Keratinocyte (primary cell): ENCODE data around the gene BORCS5. TPM values are rescaled to one million over a fixed set of nuclear protein-coding genes. Genes with fewer than 3 reads are reported as not detected.
"Not testable (repeated sequence)": the region's sequence is repeated elsewhere in the genome, so short reads cannot be mapped to it uniquely, and the experiment has no call there.

ENCODE experiments used
- DNase-seq: peaks from one replicate; pipeline ENCODE4 v3.0.0-alpha.2; 2011; ENCODE audit warnings: low read depth, missing footprints, low spot score
- FAIRE-seq: peaks from 2 replicates; lab custom pipeline; 2011; peaks lifted over from hg19 to GRCh38; lab: Jason Lieb, UNC
- H2AFZ ChIP-seq: 2 replicates; pipeline ENCODE4 v1.6.0; 2012; ENCODE audit warnings: low read length, control low read depth, inconsistent platforms; ENCODE audit not compliant: control insufficient read depth
- H3K27ac ChIP-seq: 2 replicates; pipeline ENCODE4 v1.5.1; 2011; ENCODE audit warnings: low read length; ENCODE audit not compliant: control insufficient read depth, insufficient read depth
- H3K27me3 ChIP-seq: 3 replicates; pipeline ENCODE4 v1.6.0; 2011; ENCODE audit warnings: low read length; ENCODE audit not compliant: control insufficient read depth, insufficient read depth; ENCODE audit errors: extremely low read depth
- H3K36me3 ChIP-seq, 2 experiments: 2 replicates in 1 of 2; 3 replicates in 1 of 2; pipeline ENCODE4 v1.5.1; 2011; ENCODE audit warnings: low read length in 2 of 2, mild to moderate bottlenecking in 1 of 2; ENCODE audit not compliant: control insufficient read depth in 2 of 2, insufficient read depth in 2 of 2; ENCODE audit errors: extremely low read depth in 1 of 2
- H3K4me1 ChIP-seq: 3 replicates; pipeline ENCODE4 v1.5.1; 2011; ENCODE audit warnings: low read length; ENCODE audit not compliant: control insufficient read depth, insufficient read depth; ENCODE audit errors: extremely low read depth
- H3K4me2 ChIP-seq: 3 replicates; pipeline ENCODE4 v1.6.0; 2011; ENCODE audit warnings: low read depth, low read length; ENCODE audit not compliant: control insufficient read depth, insufficient read depth; ENCODE audit errors: extremely low read depth
- H3K4me3 ChIP-seq, 3 experiments: fragments of 200-600 bp in 1 of 3; sonication (generic) in 1 of 3; 2 replicates in 2 of 3; 3 replicates in 1 of 3; pipeline ENCODE4 v1.5.1; 2011 to 2016; ENCODE audit warnings: low read length in 3 of 3, mild to moderate bottlenecking in 3 of 3, control low read depth in 2 of 3, inconsistent platforms in 1 of 3, low read depth in 1 of 3, mixed read lengths in 1 of 3, mixed run types in 1 of 3, moderate library complexity in 1 of 3; ENCODE audit not compliant: control insufficient read depth in 2 of 3, insufficient read depth in 2 of 3; ENCODE audit errors: extremely low read depth in 1 of 3
- H3K79me2 ChIP-seq: 2 replicates; pipeline ENCODE4 v1.6.0; 2012; ENCODE audit warnings: low read length; ENCODE audit not compliant: control insufficient read depth, insufficient read depth
- H3K9ac ChIP-seq: 3 replicates; pipeline ENCODE4 v1.6.0; 2011; ENCODE audit warnings: low read length; ENCODE audit not compliant: control insufficient read depth, insufficient read depth; ENCODE audit errors: extremely low read depth
- H3K9me1 ChIP-seq: 3 replicates; pipeline ENCODE4 v1.6.0; 2011; ENCODE audit warnings: low read length; ENCODE audit not compliant: control insufficient read depth, insufficient read depth; ENCODE audit errors: extremely low read depth
- H3K9me3 ChIP-seq: 2 replicates; pipeline ENCODE4 v1.5.1; 2012; ENCODE audit warnings: low read depth, low read length; ENCODE audit not compliant: control insufficient read depth
- H4K20me1 ChIP-seq: 3 replicates; pipeline ENCODE4 v1.6.0; 2011; ENCODE audit warnings: low read length; ENCODE audit not compliant: control insufficient read depth, insufficient read depth; ENCODE audit errors: extremely low read depth
- EZH2 ChIP-seq: IDR thresholded peaks from one replicate; pipeline ENCODE4 v1.6.1; 2012; ENCODE audit warnings: inconsistent platforms, mild to moderate bottlenecking, low read length, moderate library complexity
- dilution Hi-C: fragments of 300-500 bp; cut with MboI; formaldehyde crosslinking; loops from one replicate; pipeline ENCODE4 v1.7.0; 2020; ENCODE audit warnings: low sequenced_read_pairs; ENCODE audit not compliant: extremely low pct_ligation_motif_present
- polyA minus RNA-seq, 3 experiments: library from RNA; depleted of rRNA, polyadenylated mRNA; stranded (reverse); fragments of >200 nt; gene quantifications; 1 replicate in 1 of 3; 2 replicates in 1 of 3; 3 replicates in 1 of 3; pipeline ENCODE4 v1.2.3, GENCODE V29; 2011
- polyA plus RNA-seq, 5 experiments: library from polyadenylated mRNA; depleted of rRNA in 3 of 5; stranded (reverse) in 3 of 5; stranded (forward) in 1 of 5; unstranded in 1 of 5; fragments of >200 nt; gene quantifications; 1 replicate in 1 of 5; 2 replicates in 3 of 5; 3 replicates in 1 of 5; pipeline versions ENCODE4 v1.2.1 to v1.2.3, GENCODE V29; 2011 to 2012; ENCODE audit warnings: missing spikeins in 2 of 5, low read depth in 1 of 5, low replicate concordance in 1 of 5
- TF ChIP-seq, protein P1 (sequence below), 3 experiments: IDR thresholded peaks in 1 of 3; conservative IDR thresholded peaks in 1 of 3; optimal IDR thresholded peaks in 1 of 3; 2 replicates in 2 of 3; 3 replicates in 1 of 3; pipeline versions ENCODE3 to v1.5.1; 2011; ENCODE audit warnings: low read length in 3 of 3, mild to moderate bottlenecking in 3 of 3, moderate library complexity in 2 of 3, control low read depth in 1 of 3, inconsistent platforms in 1 of 3; ENCODE audit not compliant: insufficient read depth in 2 of 3; ENCODE audit errors: extremely low read depth in 1 of 3

BORCS5 gene
- 5.4 to 14.1 TPM (median 5.6 TPM) in 3 replicates for polyA plus RNA-seq
- 15.7 TPM for polyA plus RNA-seq (2011; ENCODE audit: low read depth)
- 11.5 and 13.5 TPM in 2 replicates for polyA plus RNA-seq (2011; cell fraction: cytosol; rRNA removed)
- polyA plus RNA-seq (2011; cell fraction: nucleus; rRNA removed) = 9.4 and 10.6 TPM in 2 replicates
- 7.0 and 8.8 TPM in 2 replicates for polyA plus RNA-seq (2012; ENCODE audit: low replicate concordance)
- polyA minus RNA-seq = 9.5 to 14.6 TPM (median 11.3 TPM) in 3 replicates
- polyA minus RNA-seq (2011; cell fraction: cytosol; rRNA and poly(A)+ RNA removed) = 10.4 TPM
- polyA minus RNA-seq (2011; cell fraction: nucleus; rRNA and poly(A)+ RNA removed) = 9.5 and 18.8 TPM in 2 replicates

GRCh38 chr12:12356896-12357718, at the start of gene BORCS5:
Gene BORCS5, plus strand, starts transcription at chr12:12357078. Its CDS starts 374 bp downstream, at chr12:12357452.
- H3K79me2 ChIP-seq = peaks cover 16% of the 10 kb centered on the region
- peak within 1 kb of the TSS; percentile 88 to 93 (median 93) for H3K4me3 ChIP-seq
- no peak for FAIRE-seq
- no peaks in the 10 kb centered on the region for H3K36me3 ChIP-seq
- peaks cover 11% of the 10 kb centered on the region for H3K4me1 ChIP-seq
- H2AFZ ChIP-seq = peak within 1 kb of the TSS; percentile 89
- no peaks in the 10 kb centered on the region for H3K9me3 ChIP-seq
- H3K27me3 ChIP-seq = no peaks in the 10 kb centered on the region
- TF ChIP-seq, protein P1, sequence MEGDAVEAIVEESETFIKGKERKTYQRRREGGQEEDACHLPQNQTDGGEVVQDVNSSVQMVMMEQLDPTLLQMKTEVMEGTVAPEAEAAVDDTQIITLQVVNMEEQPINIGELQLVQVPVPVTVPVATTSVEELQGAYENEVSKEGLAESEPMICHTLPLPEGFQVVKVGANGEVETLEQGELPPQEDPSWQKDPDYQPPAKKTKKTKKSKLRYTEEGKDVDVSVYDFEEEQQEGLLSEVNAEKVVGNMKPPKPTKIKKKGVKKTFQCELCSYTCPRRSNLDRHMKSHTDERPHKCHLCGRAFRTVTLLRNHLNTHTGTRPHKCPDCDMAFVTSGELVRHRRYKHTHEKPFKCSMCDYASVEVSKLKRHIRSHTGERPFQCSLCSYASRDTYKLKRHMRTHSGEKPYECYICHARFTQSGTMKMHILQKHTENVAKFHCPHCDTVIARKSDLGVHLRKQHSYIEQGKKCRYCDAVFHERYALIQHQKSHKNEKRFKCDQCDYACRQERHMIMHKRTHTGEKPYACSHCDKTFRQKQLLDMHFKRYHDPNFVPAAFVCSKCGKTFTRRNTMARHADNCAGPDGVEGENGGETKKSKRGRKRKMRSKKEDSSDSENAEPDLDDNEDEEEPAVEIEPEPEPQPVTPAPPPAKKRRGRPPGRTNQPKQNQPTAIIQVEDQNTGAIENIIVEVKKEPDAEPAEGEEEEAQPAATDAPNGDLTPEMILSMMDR (optimal IDR thresholded peaks at IDR 0.05 in 1 of 3, IDR thresholded peaks at IDR 0.05 in 1 of 3, conservative IDR thresholded peaks at IDR 0.05 in 1 of 3; ENCODE audit: extremely low read depth in 1 of 3, insufficient read depth in 2 of 3, low read length in 3 of 3) = peak in 2 of 3 experiments; percentile 35 to 53
- no peak for TF ChIP-seq EZH2
- no peaks in the 10 kb centered on the region for H4K20me1 ChIP-seq
- DNase-seq = peak; percentile 82
- H3K4me2 ChIP-seq = peak within 1 kb of the TSS; percentile 100
- peak within 1 kb of the TSS; percentile 87 for H3K27ac ChIP-seq
- H3K9ac ChIP-seq = peak within 1 kb of the TSS; percentile 94
- H3K9me1 ChIP-seq = no peaks in the 10 kb centered on the region
- dilution Hi-C loops = no loop called here

GRCh38 chr12:12310695-12311094, 46.2 kb upstream of the BORCS5 start:
- H3K9me1 ChIP-seq, H3K27me3 ChIP-seq, dilution Hi-C loops, H3K9ac ChIP-seq, H3K36me3 ChIP-seq, H3K27ac ChIP-seq, H3K9me3 ChIP-seq, H4K20me1 ChIP-seq, H3K4me1 ChIP-seq, FAIRE-seq, DNase-seq, H3K4me3 ChIP-seq, H3K79me2 ChIP-seq, H3K4me2 ChIP-seq, H2AFZ ChIP-seq: not testable (repeated sequence)
